ENCODE measurements around the gene STRBP.

STRBP gene

GRCh38 chr9:123090198-123090896, 178.0 kb downstream of the STRBP start:
- Histone ChIP-seq H3K27ac (ENCODE audit: low read length) (no peak overlapping the region), H3K79me2 (ENCODE audit: insufficient read depth, low read length) (no peaks in the 10 kb centered on the region), H2AFZ (ENCODE audit: low read depth, low read length) (no peak overlapping the region), H3K4me1 (ENCODE audit: insufficient read depth, low read length) (no peaks in the 10 kb centered on the region), H3K4me3 (ENCODE audit: low read depth in 1 of 2, low read length in 2 of 2) (no peak overlapping the region), H3K9me3 (ENCODE audit: insufficient read depth, low read length, severe bottlenecking) (no peaks in the 10 kb centered on the region), H4K20me1 (ENCODE audit: insufficient read depth, low read length) (no peaks in the 10 kb centered on the region), H3K9ac (ENCODE audit: low read depth, low read length) (no peak overlapping the region), H3K4me2 (ENCODE audit: insufficient read depth, low read length) (no peak overlapping the region), H3K27me3 (ENCODE audit: insufficient read depth, low read length, poor library complexity) (no peaks in the 10 kb centered on the region), H3K36me3 (ENCODE audit: insufficient read depth, low read length) (peaks cover 47% of the 10 kb centered on the region)
- ATAC-seq (ENCODE audit: insufficient read depth, low read depth) (no peak), DNase-seq (no peak)
- no peak for TF ChIP-seq EZH2 (IDR thresholded peaks at IDR 0.05; ENCODE audit: borderline replicate concordance, low read depth, low read length, severe bottlenecking)
- TF ChIP-seq, protein P1, sequence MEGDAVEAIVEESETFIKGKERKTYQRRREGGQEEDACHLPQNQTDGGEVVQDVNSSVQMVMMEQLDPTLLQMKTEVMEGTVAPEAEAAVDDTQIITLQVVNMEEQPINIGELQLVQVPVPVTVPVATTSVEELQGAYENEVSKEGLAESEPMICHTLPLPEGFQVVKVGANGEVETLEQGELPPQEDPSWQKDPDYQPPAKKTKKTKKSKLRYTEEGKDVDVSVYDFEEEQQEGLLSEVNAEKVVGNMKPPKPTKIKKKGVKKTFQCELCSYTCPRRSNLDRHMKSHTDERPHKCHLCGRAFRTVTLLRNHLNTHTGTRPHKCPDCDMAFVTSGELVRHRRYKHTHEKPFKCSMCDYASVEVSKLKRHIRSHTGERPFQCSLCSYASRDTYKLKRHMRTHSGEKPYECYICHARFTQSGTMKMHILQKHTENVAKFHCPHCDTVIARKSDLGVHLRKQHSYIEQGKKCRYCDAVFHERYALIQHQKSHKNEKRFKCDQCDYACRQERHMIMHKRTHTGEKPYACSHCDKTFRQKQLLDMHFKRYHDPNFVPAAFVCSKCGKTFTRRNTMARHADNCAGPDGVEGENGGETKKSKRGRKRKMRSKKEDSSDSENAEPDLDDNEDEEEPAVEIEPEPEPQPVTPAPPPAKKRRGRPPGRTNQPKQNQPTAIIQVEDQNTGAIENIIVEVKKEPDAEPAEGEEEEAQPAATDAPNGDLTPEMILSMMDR (IDR thresholded peaks at IDR 0.05; ENCODE audit: borderline replicate concordance, extremely low read depth, low read length, poor library complexity, severe bottlenecking), result no peak

DNA sequence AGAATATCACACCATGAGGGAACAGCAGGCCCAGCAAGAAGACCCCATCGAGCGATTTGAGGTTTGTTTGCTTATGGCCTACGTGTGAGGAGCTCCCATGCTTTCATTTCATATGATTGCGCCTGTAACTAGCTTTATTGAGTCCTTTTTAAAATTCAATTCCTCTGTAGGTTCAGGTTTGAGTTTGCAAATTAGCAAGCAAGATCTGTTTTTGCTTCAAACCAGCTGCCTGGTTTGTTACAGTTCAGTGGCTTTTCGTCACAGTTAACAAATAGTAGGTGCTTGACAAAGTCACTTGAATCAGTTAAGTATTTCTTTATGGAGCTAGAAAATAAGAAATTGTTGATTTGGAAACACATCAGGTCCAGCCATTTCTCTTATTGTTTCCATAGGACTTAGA, 178.6 kb downstream of the STRBP start:
- no peaks in the 10 kb centered on the region for H3K79me2 ChIP-seq (ENCODE audit: insufficient read depth, low read length)
- H3K9ac ChIP-seq (ENCODE audit: low read depth, low read length), result no peak overlapping the region
- no peak overlapping the region for H3K4me3 ChIP-seq (ENCODE audit: low read depth in 1 of 2, low read length in 2 of 2)
- TF ChIP-seq EZH2 (IDR thresholded peaks at IDR 0.05; ENCODE audit: borderline replicate concordance, low read depth, low read length, severe bottlenecking), result no peak
- TF ChIP-seq, protein P1 (IDR thresholded peaks at IDR 0.05; ENCODE audit: borderline replicate concordance, extremely low read depth, low read length, poor library complexity, severe bottlenecking), result no peak
- no peak overlapping the region for H3K27ac ChIP-seq (ENCODE audit: low read length)
- ATAC-seq (ENCODE audit: insufficient read depth, low read depth) (no peak), DNase-seq (no peak)
- H3K36me3 ChIP-seq (ENCODE audit: insufficient read depth, low read length), result peaks cover 48% of the 10 kb centered on the region
- H2AFZ ChIP-seq (ENCODE audit: low read depth, low read length), result no peak overlapping the region
- no peaks in the 10 kb centered on the region for H3K9me3 ChIP-seq (ENCODE audit: insufficient read depth, low read length, severe bottlenecking)
- H4K20me1 ChIP-seq (ENCODE audit: insufficient read depth, low read length), result no peaks in the 10 kb centered on the region
- H3K4me2 ChIP-seq (ENCODE audit: insufficient read depth, low read length), result no peak overlapping the region
- H3K27me3 ChIP-seq (ENCODE audit: insufficient read depth, low read length, poor library complexity), result no peaks in the 10 kb centered on the region
- H3K4me1 ChIP-seq (ENCODE audit: insufficient read depth, low read length), result no peaks in the 10 kb centered on the region

- H3K36me3 ChIP-seq (ENCODE audit: insufficient read depth, low read length), result peaks cover 55% of the 10 kb centered on the region
- no peaks in the 10 kb centered on the region for H4K20me1 ChIP-seq (ENCODE audit: insufficient read depth, low read length)
Measured at GRCh38 chr9:123089040-123089439, 179.3 kb downstream of the STRBP start.

More at GRCh38 chr9:123089040-123089439, 179.3 kb downstream of the STRBP start:
- Histone ChIP-seq H3K9me3 (ENCODE audit: insufficient read depth, low read length, severe bottlenecking) (no peaks in the 10 kb centered on the region), H3K4me1 (ENCODE audit: insufficient read depth, low read length) (no peaks in the 10 kb centered on the region), H3K4me3 (ENCODE audit: low read depth in 1 of 2, low read length in 2 of 2) (no peak overlapping the region), H3K79me2 (ENCODE audit: insufficient read depth, low read length) (no peaks in the 10 kb centered on the region), H3K4me2 (ENCODE audit: insufficient read depth, low read length) (no peak overlapping the region), H3K27me3 (ENCODE audit: insufficient read depth, low read length, poor library complexity) (no peaks in the 10 kb centered on the region), H2AFZ (ENCODE audit: low read depth, low read length) (no peak overlapping the region), H3K27ac (ENCODE audit: low read length) (no peak overlapping the region), H3K9ac (ENCODE audit: low read depth, low read length) (no peak overlapping the region)
- ATAC-seq (ENCODE audit: insufficient read depth, low read depth) (no peak), DNase-seq (no peak)
- TF ChIP-seq, protein P1 (IDR thresholded peaks at IDR 0.05; ENCODE audit: borderline replicate concordance, extremely low read depth, low read length, poor library complexity, severe bottlenecking), result no peak
- no peak for TF ChIP-seq EZH2 (IDR thresholded peaks at IDR 0.05; ENCODE audit: borderline replicate concordance, low read depth, low read length, severe bottlenecking)
